GM18505 (cell line): ENCODE measurements around the gene TNFRSF25.
"Not testable (repeated sequence)": the region's sequence is repeated elsewhere in the genome, so short reads cannot be mapped to it uniquely, and the experiment has no call there.

ENCODE experiments used
- ATAC-seq: cut with Tn5 transposase; IDR thresholded peaks from one replicate; pipeline ENCODE4 v1.9.1; 2021; ENCODE audit not compliant: unreplicated experiment
- POLR2A ChIP-seq: IDR thresholded peaks from 4 replicates; pipeline ENCODE4 v1.6.1; 2011; ENCODE audit warnings: borderline replicate concordance; ENCODE audit not compliant: insufficient read depth, insufficient read length; ENCODE audit errors: extremely low read depth

Gene TNFRSF25

GRCh38 chr1:6440198-6441126 is 25.5 kb downstream of the TNFRSF25 start:
- no peak for ATAC-seq
- TF ChIP-seq POLR2A, result no peak

DNA sequence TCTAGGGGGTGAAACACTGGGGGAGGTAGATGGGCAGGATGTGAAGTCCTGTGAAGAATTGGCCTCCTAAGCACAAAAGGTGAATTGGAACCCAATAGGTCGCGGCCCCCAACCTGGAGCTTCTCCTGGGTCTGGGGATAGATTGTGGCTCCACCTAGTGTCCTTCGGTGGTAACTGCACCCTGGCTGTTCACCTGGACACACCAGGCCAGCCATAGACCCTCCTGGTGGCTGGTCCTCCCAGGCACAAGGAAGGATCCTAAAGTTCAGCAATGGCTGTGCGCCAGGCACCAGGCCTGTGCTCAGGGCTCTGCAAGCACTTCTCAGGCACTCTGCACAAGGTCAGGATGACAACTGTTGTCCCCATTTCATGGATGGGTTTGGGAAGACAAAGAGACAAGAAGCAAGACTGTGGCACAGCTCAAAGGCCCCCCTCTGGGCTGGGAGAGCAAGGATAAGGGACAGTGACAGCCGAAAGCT is 27.9 kb downstream of the TNFRSF25 start:
- no peak for ATAC-seq

GRCh38 chr1:6437012-6437700 is 28.8 kb downstream of the TNFRSF25 start:
- ATAC-seq, result not testable (repeated sequence)

More for the DNA sequence above, 27.9 kb downstream of the TNFRSF25 start:
- TF ChIP-seq POLR2A, result no peak

DNA sequence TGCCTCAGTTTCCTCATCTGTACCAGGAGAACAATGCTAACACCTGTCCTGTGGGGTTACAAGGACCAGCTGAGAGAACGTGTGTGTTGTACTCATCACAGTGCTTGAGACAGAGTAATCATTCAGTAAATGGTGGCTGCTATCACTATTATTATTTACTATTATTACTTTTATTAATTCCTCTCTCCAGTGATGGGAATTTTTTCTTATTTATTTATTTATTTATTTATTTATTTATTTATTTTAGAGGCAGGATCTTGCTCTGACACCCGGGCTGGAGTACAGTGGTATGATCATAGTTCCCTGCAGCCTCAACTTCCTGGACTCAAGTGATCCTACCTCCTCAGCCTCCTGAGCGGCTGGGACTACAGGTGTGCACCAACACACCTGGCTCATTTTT is 29.7 kb downstream of the TNFRSF25 start:
- ATAC-seq, result not testable (repeated sequence)

- no peak for ATAC-seq
- no peak for TF ChIP-seq POLR2A
These were observed 30.4 kb downstream of the TNFRSF25 start for GRCh38 chr1:6435547-6435946.

- no peak for TF ChIP-seq POLR2A
- ATAC-seq, result no peak
These were observed 30.8 kb downstream of the TNFRSF25 start for GRCh38 chr1:6435129-6435528.

GRCh38 chr1:6434186-6434585 is 31.8 kb downstream of the TNFRSF25 start:
- TF ChIP-seq POLR2A, result no peak
- ATAC-seq, result no peak

DNA sequence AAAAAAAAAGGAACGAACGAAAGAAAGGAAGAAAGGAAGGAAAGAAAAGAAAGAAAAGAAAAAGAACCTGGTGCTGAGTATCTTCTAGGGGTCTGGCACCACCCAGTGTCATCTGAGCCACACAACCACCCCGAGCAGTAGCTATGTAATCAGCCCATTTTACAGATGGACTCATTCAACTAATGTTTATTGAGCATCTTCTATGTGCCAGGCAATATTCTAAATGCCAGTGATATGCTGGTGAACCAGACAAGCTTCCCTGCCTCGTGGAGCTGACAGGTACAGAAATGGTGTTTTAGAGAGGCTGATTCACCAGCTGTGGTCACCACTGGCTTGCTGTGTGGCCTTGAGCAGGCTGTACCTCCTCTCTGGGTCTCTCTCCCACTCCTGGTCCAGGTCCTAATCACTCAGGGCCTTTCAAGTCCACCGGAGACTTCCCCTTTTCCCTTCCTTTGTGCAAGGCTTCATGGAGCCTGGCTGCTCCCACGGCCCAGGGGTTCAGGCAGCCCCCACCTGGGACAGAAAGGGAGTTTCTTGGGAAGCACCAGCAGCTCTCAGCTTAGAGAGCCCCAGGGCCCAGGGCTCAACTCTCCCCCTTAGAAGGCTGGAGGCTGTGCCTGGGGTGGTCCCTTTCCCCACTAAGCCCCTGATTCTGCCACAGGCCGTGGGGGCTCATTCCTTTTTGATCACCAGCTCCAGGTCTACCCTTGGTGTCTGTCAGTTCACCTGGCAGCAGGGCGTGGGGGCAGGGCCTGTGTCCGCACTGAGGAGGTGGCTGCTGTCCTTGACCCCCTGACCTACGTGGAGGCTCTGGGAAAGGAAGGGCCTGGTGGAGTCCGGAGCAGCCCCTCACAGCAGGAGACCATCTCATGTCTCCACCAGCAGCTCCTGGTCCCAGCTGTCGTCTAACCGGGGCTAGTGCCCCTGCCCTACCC is 34.1 kb downstream of the TNFRSF25 start:
- ATAC-seq, result not testable (repeated sequence)

DNA sequence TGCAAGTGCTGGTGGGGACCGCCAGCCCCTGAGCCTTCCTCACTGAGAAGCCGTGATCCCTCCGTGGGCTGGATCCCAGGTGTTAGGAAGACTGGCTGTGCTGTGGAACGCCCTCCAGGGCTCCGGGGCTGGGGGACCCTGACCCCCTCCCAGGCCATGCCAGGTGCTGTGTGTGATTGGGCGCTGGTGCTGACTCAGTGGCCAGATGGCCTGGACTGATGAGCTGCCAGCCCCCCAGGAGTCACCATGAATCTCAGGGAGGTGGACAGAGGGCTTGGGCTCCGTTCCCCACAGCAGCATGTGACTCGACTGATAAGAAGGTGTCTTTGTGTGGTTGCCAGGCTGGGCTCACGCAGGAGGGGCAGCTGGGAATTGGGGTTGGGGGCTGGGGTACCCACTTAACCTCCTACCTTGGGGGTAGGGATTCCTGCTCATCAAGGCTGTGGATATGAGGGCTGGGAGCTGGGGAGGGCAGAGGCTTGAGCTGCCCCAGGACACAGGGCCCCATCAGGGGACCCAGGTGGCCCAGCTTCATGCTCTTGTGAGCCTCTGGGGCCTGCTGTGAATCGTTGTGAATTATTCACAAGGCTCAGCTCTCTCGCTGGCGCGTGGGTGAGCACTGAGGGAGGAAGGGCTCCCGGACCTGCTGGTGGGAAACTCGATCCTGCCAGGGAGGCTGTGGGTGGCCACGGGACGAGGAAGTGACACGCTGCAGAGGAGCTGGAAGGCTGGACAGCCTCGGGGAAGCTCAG is 36.1 kb downstream of the TNFRSF25 start:
- ATAC-seq, result not testable (repeated sequence)

DNA sequence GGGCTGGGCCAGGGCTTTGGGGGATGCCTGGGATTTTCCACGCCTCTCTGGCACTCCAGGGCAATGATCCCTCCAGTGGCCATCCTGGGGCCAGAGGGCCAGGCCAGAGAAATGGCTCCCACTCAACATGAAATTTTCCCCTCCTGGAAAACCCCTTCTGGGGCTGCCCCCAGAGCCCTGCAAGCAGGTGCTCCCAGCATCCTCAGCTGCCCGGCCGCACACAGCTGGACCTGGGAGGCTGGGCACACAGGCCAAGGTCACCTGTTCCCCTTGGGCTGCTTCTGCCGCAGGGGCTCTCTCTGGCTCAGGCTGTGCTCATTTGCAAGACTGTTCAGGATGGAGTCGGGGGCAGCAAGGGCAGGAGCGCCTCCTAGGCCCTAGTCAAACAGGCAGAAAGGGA is 37.5 kb downstream of the TNFRSF25 start:
- ATAC-seq, result not testable (repeated sequence)

GRCh38 chr1:6427441-6428390 is 38.3 kb downstream of the TNFRSF25 start:
- no peak for ATAC-seq
- TF ChIP-seq POLR2A, result no peak

DNA sequence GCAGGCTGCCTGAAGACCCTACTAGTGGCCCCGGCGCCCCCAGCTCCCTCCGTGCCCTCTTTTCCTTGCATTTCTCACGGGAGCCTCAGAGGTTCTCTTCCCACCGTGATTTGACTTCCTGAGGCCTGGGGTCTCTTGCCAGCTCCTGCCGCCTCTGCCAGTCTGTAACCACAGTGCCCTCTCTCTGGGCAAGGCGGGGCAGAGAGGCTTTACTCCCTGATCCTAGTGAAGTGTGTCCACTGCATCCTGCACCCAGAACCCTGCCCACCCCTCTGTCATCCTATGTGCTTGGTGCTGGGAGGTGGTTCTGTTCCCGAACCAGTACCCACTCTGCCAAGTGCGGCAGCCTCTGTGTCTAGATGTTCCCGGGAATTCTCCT is 39.0 kb downstream of the TNFRSF25 start:
- no peak for ATAC-seq
- no peak for TF ChIP-seq POLR2A
